ENCODE results near the gene MGAT4B.
"Not testable (repeated sequence)": the region's sequence is repeated elsewhere in the genome, so short reads cannot be mapped to it uniquely, and the experiment has no call there.

The MGAT4B gene

DNA sequence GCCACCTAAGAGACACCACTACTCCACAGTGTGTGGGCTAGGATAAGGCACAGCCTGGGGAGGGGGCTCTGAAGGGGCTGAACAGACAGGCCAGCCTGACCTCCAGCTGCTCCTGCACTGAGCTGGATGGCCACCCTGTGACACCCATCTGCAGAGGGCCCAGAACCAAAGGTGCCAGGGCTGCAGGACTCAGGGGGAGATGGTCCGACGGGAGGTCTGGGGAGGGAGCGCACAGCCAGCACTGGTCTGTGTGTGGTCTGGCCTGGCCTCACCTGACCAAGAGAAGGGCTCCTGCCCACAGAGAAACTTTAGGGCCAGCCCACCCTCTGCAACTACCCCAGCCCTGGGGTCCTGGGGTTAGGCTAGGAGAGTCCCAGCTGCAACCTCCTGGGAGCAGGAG is 12.1 kb downstream of the MGAT4B start:
- no peak for DNase-seq (ENCODE audit: low read depth)

- DNase-seq (ENCODE audit: low read depth): no peak
Observed at GRCh38 chr5:179794171-179794570, 12.5 kb downstream of the MGAT4B start.

- DNase-seq (ENCODE audit: low read depth): no peak
Observed at GRCh38 chr5:179793468-179794139, 13.1 kb downstream of the MGAT4B start, which contains the start of gene LTC4S. TSS of gene LTC4S (plus strand) at chr5:179793986. CDS start at chr5:179794081, 95 bp downstream.

- no peak for DNase-seq (ENCODE audit: low read depth)
Observed at GRCh38 chr5:179792612-179793467, 13.8 kb downstream of the MGAT4B start.

DNA sequence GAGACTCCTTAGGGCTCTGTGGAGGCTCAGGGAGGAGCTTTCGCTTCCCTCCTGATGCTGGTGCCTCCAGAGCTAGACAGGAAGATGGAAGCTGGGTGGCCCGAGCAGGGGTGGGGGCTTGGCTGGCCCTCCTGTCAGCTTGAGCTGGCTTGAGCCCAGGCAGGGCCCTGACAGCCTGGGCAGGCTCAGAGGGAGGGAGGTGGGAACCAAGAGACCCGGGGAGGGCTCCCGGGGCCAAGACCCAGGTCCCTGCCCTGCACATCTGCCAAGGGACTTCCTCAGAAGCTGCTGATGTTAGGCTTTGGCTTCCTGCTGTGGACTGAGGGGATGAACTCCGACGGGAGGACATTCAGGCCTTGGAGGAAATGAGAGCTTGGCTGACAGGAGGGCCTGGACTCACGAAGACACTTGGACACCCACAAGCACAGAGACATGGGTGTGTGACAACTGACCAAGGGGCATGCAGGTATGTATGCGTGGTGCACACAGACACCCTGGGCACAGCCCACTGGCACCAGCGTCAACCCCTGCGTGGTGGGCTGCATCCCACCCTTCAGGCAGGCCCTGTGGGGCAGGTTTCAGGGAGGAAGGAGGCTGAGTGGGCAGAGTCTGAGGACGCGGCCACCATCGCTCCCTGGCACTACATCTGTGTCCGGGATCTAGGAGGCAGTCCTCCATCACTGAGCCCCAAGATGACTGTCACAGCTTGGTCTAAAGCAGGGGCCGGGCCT is 14.6 kb downstream of the MGAT4B start:
- no peak for DNase-seq (ENCODE audit: low read depth)

DNA sequence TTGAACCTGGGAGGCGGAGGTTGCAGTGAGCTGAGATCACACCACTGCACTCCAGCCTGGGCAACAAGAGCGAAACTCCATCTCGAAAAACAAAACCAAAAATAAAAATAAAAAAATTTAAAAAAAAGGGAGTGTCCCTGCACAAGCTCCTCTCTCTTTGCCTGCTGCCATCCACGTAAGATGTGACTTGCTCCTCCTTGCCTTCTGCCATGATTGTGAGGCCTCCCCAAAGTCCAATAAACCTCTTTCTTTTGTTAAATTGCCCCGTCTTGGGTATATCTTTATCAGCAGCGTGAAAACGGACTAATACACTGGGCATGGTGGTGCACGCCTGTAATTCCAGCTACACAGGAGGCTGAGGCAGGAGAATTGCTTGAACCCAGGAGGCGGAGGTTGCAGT is 17.4 kb downstream of the MGAT4B start:
- DNase-seq (ENCODE audit: low read depth): not testable (repeated sequence)

- DNase-seq (ENCODE audit: low read depth): no peak
Observed at GRCh38 chr5:179788193-179788854, 18.3 kb downstream of the MGAT4B start.

GRCh38 chr5:179786861-179787260 is 19.8 kb downstream of the MGAT4B start:
- DNase-seq (ENCODE audit: low read depth): no peak

GRCh38 chr5:179783128-179783527 is 23.5 kb downstream of the MGAT4B start:
- DNase-seq (ENCODE audit: low read depth): no peak

DNA sequence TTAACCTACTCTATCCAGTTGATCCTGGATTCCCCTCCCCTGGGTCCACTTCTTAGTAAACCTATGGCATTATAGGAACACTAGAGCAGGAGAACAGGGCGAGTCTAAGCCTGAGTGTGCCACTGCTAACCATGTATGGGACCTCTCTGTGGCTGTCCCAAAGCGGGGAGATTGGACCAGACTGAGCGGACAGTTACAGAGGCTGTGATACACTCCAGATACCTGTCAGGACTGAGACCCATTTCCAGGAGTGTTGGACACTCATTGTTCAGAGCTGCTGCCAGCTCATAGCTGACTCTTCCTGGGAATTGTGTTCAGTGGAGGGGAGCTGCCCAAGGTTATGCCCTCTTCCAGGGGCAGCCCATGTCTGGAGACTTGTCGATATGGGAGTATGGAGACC is 24.8 kb downstream of the MGAT4B start:
- DNase-seq (ENCODE audit: low read depth): no peak

DNA sequence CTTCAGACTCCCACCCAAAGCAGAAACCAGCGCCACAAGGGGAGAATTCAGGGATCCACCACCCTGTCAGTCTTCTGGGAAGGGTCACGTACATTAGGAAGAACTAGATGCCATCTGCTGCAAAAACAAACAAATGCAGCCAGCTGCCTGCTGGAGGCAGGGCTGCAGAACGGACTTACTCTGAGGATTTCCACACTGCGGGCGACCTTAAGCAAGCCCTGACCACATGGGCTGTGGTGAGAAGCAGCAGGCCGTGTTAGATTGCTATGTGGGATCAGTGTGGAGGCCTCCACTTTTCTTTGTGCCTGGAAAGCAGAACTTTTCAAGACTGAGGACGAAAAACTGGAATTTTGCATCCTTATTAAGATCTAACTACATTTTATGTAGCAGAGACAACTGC is 26.3 kb downstream of the MGAT4B start:
- no peak for DNase-seq (ENCODE audit: low read depth)

DNA sequence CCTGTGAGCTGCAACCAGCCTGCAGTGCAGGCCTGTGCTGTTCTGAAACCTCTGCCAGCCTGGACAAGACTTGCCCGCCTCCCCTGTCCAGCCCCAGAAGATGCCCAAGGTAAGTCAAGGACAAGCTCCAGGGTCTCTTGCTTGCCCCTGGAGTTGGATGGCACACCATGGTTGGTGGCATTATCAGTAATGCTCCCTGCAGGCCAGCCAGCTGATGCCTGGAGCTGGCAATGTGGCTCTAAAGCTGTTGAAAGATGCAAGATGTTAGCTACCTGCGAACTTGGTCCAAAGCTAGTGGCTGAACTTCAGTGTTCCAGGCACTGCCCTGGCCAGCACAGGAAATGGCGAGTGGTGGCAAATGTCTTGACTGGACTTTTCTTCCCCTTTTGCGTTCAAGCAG is 26.8 kb downstream of the MGAT4B start:
- no peak for DNase-seq (ENCODE audit: low read depth)

GRCh38 chr5:179778591-179778990 is 28.1 kb downstream of the MGAT4B start:
- DNase-seq (ENCODE audit: low read depth): no peak

DNA sequence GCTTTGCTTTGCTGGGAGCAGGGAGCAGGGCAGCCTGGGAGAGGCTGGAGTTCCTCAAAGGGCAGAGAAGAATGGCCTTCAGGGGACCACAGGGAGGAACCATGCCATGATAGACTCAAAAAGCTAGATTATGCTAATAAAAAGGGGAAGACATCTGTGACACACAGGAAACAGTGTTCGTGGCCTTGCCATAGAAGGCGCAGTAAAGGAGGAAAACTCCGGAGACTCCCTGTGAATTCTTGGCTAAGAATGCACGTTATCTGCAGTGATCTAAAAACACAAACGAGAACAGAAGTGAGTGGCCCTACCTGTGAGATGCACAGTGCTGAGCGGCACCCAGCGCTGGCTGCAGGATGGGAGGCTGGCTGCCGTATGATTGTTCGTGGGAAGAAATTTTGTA is 28.8 kb downstream of the MGAT4B start:
- no peak for DNase-seq (ENCODE audit: low read depth)

DNA sequence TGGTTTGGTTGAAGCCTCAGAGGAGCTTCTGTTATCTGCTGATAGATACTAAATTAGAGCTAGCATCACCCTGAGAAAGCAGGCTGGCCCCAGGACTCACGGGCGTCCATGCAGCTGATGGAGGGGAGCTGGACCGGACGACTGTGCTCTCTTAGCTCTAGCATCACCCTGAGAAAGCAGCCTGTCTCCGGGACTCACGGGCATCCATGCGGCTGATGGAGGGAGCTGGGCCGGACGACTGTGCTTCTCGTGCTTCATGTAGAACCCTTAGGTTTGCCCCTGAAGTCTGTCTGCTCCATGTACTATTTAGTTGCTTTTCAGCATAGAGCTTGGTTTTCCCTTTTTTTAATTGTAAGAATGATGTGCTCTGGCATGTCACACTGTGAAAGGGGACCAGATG is 29.2 kb downstream of the MGAT4B start:
- DNase-seq (ENCODE audit: low read depth): no peak

- no peak for DNase-seq (ENCODE audit: low read depth)
Observed at GRCh38 chr5:179776411-179776938, 30.2 kb downstream of the MGAT4B start.

DNA sequence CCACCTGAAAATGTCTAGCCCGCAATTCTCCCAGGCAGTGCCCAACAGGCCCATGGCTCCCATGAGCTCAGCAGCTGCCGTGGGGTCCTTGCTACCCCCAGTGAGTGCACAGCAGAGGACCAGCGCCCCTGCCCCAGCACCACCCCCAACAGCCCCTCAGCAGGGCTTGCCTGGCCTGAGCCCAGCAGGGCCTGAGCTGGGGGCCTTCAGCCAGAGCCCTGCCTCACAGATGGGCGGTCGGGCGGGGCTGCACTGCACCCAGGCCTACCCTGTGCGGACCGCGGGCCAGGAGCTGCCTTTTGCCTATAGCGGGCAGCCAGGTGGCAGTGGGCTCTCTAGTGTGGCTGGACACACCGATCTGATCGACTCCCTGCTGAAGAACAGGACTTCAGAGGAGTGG is 32.2 kb downstream of the MGAT4B start:
- no peak for DNase-seq (ENCODE audit: low read depth)

GRCh38 chr5:179773686-179774040 is 33.0 kb downstream of the MGAT4B start:
- DNase-seq (ENCODE audit: low read depth): no peak

GRCh38 chr5:179772351-179772750 is 34.3 kb downstream of the MGAT4B start:
- no peak for DNase-seq (ENCODE audit: low read depth)

DNA sequence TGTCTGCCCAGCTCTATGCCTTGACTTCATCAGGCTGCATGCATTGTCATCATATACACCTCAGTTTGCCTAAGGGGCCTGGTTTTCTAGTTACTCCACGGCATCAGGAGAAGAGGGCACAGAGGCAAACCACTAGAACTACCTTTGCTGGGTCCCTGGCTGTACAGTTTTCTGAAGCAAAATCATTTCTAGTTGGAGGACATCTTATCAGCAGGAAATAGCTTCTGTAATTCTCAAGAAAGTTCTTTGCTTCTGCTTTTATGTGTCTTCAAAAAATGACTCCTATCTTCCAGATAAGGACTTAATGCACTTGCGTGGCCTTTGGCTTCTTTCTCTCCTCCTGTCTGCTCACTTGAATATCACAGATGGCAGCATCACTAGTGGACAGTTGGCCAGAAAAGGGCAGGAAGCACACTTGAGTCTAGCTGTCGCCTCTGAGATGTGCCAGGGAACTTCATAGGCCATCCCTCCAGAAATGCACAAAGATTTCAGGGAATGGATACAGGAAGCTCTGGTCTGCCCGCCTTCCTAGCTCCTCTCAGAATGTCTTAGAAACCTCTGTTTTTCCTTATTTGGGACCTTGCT is 35.3 kb downstream of the MGAT4B start:
- DNase-seq (ENCODE audit: low read depth): no peak

DNA sequence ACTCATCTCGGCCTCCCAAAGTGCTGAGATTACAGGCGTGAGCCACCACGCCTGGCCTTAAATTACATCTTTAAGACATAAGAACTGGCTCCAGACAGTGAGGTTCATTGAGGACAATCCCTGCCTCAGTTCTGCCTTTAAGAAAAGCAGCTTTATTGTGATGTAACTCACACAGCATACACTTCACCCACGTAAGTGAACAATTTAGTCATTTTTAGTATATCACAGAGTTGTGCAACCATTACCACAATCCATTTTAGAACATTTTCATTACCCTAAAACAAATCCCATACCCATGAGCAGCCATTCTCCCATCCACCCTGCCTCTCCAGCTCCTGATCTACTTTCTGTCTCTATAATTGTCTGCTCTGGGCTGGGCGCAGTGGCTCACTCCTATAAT is 36.9 kb downstream of the MGAT4B start:
- DNase-seq (ENCODE audit: low read depth): no peak

GRCh38 chr5:179769271-179769670 is 37.4 kb downstream of the MGAT4B start:
- no peak for DNase-seq (ENCODE audit: low read depth)

Measured in stimulated activated CD8-positive, alpha-beta memory T cell treated with anti-CD3 and anti-CD28 coated beads, Interleukin-12 subunit alpha, Interleukin-12 subunit beta, amount 100 ng/mL, for 1 hour (primary cell).